LNCAP (cell line): ENCODE data around the gene DUSP16.

Experiments
- TF ChIP-seq, protein P1 (sequence below): fragments of 450-650 bp; IDR thresholded peaks from 2 replicates; pipeline ENCODE4 v1.5.1; 2017; ENCODE audit warnings: mild to moderate bottlenecking

The DUSP16 gene

GRCh38 chr12:12441429-12441807 lies 121.2 kb downstream of the DUSP16 start:
- TF ChIP-seq, protein P1, sequence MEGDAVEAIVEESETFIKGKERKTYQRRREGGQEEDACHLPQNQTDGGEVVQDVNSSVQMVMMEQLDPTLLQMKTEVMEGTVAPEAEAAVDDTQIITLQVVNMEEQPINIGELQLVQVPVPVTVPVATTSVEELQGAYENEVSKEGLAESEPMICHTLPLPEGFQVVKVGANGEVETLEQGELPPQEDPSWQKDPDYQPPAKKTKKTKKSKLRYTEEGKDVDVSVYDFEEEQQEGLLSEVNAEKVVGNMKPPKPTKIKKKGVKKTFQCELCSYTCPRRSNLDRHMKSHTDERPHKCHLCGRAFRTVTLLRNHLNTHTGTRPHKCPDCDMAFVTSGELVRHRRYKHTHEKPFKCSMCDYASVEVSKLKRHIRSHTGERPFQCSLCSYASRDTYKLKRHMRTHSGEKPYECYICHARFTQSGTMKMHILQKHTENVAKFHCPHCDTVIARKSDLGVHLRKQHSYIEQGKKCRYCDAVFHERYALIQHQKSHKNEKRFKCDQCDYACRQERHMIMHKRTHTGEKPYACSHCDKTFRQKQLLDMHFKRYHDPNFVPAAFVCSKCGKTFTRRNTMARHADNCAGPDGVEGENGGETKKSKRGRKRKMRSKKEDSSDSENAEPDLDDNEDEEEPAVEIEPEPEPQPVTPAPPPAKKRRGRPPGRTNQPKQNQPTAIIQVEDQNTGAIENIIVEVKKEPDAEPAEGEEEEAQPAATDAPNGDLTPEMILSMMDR, result no peak

GRCh38 chr12:12440784-12441428 lies 121.8 kb downstream of the DUSP16 start:
- TF ChIP-seq, protein P1, result no peak

DNA sequence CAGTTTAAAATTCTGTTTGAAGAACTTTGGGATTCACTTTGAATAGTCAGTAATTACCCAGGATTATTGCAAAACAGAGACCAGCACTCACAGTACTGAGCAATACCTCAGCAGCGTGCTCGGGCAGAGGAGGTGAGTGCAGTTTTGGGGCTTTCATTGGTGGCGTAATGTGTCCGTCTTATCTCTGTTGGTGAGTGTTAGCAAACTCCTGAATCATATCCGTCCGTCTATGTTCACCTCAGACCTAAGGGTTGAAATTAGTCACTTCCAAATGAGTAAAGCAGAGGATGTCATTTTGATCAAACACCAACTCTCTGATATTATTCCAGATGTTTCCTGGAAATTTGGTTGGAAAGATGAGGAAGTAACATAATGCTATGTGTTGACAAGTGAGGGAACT lies 123.0 kb downstream of the DUSP16 start:
- TF ChIP-seq, protein P1, result no peak

DNA sequence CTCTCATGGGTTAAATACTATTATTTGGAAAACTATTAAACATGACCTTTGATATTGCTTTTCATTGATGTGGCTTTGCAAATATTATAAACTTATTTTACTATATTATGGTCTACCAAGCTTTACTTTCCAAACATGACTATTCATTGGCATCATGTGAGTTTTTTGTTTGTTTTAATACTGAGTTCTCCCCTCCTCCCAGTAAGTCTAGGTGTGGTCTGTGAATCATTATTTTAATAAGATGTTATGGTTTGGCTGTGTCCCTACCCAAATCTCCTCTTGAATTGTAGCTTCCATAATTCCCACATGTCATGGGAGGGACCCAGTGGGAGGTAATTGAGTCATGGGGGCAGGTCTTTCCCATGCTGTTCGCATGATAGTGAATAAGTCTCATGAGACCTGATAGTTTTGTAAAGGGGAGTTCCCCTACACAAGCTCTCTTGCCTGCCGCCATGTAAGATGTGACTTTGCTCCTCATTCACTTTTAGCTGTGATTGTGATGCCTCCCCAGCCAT lies 125.8 kb downstream of the DUSP16 start:
- TF ChIP-seq, protein P1, result no peak

DNA sequence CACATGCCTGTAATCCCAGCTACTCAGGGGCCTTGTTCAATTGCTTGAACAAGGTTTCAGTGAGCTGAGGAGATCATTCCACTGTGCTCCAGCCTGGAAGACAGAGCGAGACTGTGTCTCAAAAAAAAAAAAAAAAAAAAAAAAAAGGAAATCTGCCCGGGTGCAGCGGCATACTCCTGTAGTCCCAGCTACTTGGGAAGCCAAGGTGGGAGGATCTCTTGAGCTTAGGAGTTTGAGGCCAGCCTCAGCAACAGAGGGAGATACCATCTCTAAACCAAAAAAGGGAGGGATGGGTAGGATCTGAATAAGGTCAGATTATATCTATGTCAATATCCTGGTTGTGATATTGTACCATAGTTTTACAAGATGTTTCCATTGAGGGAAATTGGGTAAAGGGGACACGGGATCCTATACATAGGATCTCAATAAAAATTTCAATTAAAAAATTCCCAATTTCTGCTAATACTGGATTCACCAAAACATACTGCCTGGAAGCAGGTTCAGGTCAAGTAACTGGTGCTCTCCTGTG lies 129.4 kb downstream of the DUSP16 start:
- TF ChIP-seq, protein P1, result no peak

DNA sequence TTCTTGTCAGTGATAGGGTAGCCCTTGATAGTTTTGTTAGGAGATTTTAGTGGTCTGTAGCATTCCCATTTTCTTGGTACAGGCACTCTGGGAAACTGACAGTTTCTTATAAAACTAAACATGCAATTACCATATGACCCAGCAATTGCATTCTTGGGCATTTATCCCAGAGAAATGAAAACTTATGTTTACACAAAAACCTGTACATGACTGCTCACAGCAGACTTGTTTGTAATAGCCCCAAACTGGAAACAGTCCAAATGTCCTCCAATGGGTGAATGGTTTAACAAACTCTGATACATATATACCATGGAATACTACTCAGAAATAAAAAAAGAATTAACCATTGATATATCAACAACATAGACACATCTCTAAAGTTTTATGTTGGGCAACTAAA lies 130.3 kb downstream of the DUSP16 start:
- TF ChIP-seq, protein P1, result no peak

DNA sequence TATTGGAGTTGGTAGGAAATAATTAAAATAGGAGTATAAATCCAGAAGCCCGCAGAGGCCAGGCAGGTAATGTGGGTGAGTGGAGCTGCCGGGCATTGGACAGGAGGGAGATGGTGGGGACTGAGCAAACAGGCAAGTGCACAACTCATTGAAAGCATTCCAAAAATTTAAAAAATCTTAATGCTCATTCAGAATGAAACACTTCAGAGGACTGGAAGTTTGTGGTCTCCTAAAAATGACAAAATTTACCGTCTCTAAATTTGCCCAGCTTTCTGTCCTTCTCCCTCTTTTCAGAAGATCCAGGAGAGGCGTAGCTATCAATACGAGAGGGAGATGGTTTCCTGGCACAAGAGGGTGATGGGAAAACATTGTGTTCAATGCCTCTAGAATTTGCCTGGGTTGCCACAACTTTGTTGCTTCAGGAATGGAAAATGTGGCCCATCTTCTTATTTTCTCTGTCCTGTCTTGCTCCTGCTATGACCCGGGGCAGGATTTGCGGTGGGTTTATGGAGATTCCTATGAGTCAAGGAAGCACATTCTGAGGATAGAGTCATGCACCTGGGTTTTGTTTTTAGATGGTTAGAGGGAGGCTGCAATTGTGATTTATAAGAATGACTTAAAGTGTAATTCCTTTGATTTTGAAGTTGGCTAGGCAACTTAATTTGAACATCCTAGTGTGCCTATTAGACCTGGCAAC lies 133.6 kb downstream of the DUSP16 start:
- TF ChIP-seq, protein P1, result no peak
